Calu3 (cell line): ENCODE data around the gene MCF2L. TPM values are rescaled to one million over a fixed set of nuclear protein-coding genes. Genes with fewer than 3 reads are reported as not detected.

Source experiments
- BruUV-seq: library from RNA; stranded (reverse); fragments of 400-500 nt; replicated peaks from 2 replicates; lab custom pipeline; 2021; lab: Mats Ljungman, UMichigan
- CTCF ChIA-PET: fragments of 300-600 bp; sonication (Branson Sonifier 250); formaldehyde crosslinking; loops from one replicate; lab custom pipeline; 2022; ENCODE audit warnings: antibody characterized with exemption; lab: Charles Lee
- DNase-seq: peaks from one replicate; pipeline ENCODE4 v3.0.0; 2022
- H3K27ac Mint-ChIP-seq: one replicate; pipeline ENCODE4 v1.8.0; 2022; ENCODE audit warnings: mixed read lengths; ENCODE audit not compliant: unreplicated experiment
- H3K27me3 Mint-ChIP-seq: one replicate; pipeline ENCODE4 v1.8.0; 2022; ENCODE audit warnings: mixed read lengths; ENCODE audit not compliant: unreplicated experiment
- H3K36me3 Mint-ChIP-seq: one replicate; pipeline ENCODE4 v1.8.0; 2022; ENCODE audit warnings: mild to moderate bottlenecking, moderate library complexity, mixed read lengths; ENCODE audit not compliant: insufficient read depth, unreplicated experiment
- H3K4me1 Mint-ChIP-seq: one replicate; pipeline ENCODE4 v1.8.0; 2022; ENCODE audit warnings: mild to moderate bottlenecking, low read depth, mixed read lengths; ENCODE audit not compliant: unreplicated experiment
- H3K4me3 Mint-ChIP-seq: one replicate; pipeline ENCODE4 v1.8.0; 2022; ENCODE audit warnings: mild to moderate bottlenecking, low read depth, moderate library complexity, mixed read lengths; ENCODE audit not compliant: unreplicated experiment
- H3K9me3 Mint-ChIP-seq: one replicate; pipeline ENCODE4 v1.8.0; 2022; ENCODE audit warnings: low read depth, mixed read lengths; ENCODE audit not compliant: unreplicated experiment
- intact Hi-C: fragments of 100-400 bp; cut with micrococcal nuclease; formaldehyde crosslinking; loops from one replicate; pipeline ENCODE4 v1.10.0; 2022; ENCODE audit not compliant: unreplicated experiment
- total RNA-seq: library from RNA; stranded (reverse); gene quantifications from 2 replicates; pipeline ENCODE4 v1.2.3, GENCODE V29; 2022
- TF ChIP-seq, protein P1 (sequence below): fragments of 200-600 bp; IDR thresholded peaks from one replicate; pipeline ENCODE4 v1.8.0; 2022; ENCODE audit warnings: antibody characterized with exemption; ENCODE audit not compliant: unreplicated experiment

MCF2L gene
- total RNA-seq, 1 experiment from 2014 or later = 12.9 TPM

DNA sequence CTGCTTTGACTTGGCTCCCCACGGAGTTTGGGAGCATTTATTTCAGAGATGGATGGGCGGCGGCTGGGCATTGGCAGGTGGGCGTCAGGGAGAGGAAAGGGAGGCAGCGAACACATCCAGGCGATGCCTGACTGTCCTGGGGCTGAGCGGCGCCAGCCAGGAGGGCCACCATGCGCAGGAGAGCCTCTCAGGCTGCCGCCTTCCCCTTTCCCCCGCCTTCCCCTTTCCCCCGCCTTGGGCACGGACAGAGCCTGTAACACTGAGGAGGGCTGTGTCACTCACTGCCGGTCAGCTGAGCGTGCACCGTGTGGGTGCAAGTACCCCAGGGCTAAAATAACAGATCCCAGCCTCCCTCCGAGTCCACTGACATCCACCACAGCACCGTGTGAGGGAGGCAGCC is 11.4 kb downstream of the MCF2L start:
- BruUV-seq = no TSS peak
- Mint-ChIP-seq H3K4me1 (no peaks in the 10 kb centered on the region), H3K4me3 (no peak overlapping the region), H3K36me3 (no peaks in the 10 kb centered on the region), H3K27me3 (no peaks in the 10 kb centered on the region), H3K27ac (no peak overlapping the region), H3K9me3 (no peaks in the 10 kb centered on the region)
- DNase-seq = no peak
- intact Hi-C loops = no loop called here
- CTCF ChIA-PET = no interaction called here
- TF ChIP-seq, protein P1, sequence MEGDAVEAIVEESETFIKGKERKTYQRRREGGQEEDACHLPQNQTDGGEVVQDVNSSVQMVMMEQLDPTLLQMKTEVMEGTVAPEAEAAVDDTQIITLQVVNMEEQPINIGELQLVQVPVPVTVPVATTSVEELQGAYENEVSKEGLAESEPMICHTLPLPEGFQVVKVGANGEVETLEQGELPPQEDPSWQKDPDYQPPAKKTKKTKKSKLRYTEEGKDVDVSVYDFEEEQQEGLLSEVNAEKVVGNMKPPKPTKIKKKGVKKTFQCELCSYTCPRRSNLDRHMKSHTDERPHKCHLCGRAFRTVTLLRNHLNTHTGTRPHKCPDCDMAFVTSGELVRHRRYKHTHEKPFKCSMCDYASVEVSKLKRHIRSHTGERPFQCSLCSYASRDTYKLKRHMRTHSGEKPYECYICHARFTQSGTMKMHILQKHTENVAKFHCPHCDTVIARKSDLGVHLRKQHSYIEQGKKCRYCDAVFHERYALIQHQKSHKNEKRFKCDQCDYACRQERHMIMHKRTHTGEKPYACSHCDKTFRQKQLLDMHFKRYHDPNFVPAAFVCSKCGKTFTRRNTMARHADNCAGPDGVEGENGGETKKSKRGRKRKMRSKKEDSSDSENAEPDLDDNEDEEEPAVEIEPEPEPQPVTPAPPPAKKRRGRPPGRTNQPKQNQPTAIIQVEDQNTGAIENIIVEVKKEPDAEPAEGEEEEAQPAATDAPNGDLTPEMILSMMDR = no peak

GRCh38 chr13:112981451-112981850 is 12.4 kb downstream of the MCF2L start:
- H3K36me3 Mint-ChIP-seq = no peaks in the 10 kb centered on the region
- H3K27ac Mint-ChIP-seq = no peak overlapping the region
- BruUV-seq = no TSS peak
- CTCF ChIA-PET = no interaction called here
- H3K9me3 Mint-ChIP-seq = no peaks in the 10 kb centered on the region
- no peak for DNase-seq
- no peak overlapping the region for H3K4me3 Mint-ChIP-seq
- H3K4me1 Mint-ChIP-seq = no peaks in the 10 kb centered on the region
- H3K27me3 Mint-ChIP-seq = no peaks in the 10 kb centered on the region
- intact Hi-C loops = no loop called here
- TF ChIP-seq, protein P1 = no peak

DNA sequence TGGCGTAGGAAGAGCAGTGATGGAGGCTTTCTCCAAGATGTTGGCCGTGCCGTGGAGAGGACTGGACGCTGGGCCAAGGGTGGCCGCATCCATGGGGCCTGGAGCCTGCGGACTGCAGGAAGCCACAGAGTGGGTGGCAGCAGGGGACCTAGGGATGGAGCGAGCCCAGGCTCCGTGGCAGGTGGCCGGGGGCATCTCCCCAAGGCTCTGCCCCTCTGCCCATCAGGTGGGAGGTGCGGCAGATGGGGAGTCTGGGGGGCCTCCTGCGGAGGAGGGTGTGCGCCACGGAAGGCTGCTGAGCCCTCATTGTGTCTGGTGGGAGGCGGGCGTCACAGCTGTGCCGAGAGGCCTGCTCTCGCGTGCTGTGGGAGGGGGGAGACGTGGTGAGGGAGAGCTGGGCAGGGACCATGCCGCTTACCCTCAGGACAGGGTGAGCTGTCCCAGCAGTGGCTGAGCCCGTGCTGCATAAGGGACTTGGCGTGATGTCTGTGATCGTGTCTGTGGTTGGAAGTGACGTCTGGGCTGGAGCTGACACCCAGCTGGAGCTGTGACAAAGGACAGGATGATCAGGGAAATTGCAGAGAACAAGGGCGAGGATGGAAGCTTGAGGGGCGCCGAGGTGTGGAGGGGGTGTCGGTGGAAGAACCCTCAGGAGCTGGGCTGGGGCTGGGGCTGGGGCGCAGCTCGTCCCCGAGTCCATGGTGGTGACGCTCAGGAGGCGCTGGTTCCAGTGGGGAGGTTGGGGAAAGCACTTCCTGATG is 13.4 kb downstream of the MCF2L start:
- no peaks in the 10 kb centered on the region for H3K9me3 Mint-ChIP-seq
- no peaks in the 10 kb centered on the region for H3K36me3 Mint-ChIP-seq
- CTCF ChIA-PET = no interaction called here
- H3K4me3 Mint-ChIP-seq = no peak overlapping the region
- H3K4me1 Mint-ChIP-seq = no peaks in the 10 kb centered on the region
- intact Hi-C loops = no loop called here
- no peak overlapping the region for H3K27ac Mint-ChIP-seq
- no peak for DNase-seq
- H3K27me3 Mint-ChIP-seq = no peaks in the 10 kb centered on the region
- BruUV-seq = no TSS peak
- TF ChIP-seq, protein P1 = no peak

DNA sequence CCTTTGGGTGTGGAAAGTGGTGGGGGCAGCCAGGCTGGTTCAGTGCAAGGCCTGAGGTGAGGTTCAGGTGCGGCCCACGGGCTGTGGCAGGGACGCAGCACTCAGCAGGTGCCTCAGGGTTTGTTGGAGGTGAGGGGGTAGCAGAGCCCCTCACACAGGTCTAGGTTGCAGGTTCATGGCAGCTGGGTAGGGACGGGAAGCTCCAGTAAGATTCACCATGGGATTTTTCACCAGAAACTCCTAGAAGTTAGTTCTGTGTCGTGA is 14.0 kb downstream of the MCF2L start:
- Mint-ChIP-seq H3K27ac (no peak overlapping the region), H3K4me1 (no peaks in the 10 kb centered on the region), H3K36me3 (no peaks in the 10 kb centered on the region), H3K9me3 (no peaks in the 10 kb centered on the region), H3K4me3 (no peak overlapping the region), H3K27me3 (no peaks in the 10 kb centered on the region)
- intact Hi-C loops = no loop called here
- DNase-seq = no peak
- CTCF ChIA-PET = no interaction called here
- TF ChIP-seq, protein P1 = no peak
- no TSS peak for BruUV-seq
